Fibroblast of skin of left biceps (primary cell): Measurements from ENCODE around the gene TICAM1.

Experiments
- DNase-seq, 2 experiments: peaks; one replicate each; pipeline ENCODE4 v3.0.0-alpha.2; 2013; ENCODE audit warnings: low read depth in 2 of 2

The TICAM1 gene

GRCh38 chr19:4772566-4772965, 58.9 kb downstream of the TICAM1 start:
- DNase-seq = no peak

GRCh38 chr19:4768934-4769777, 62.4 kb downstream of the TICAM1 start:
- peak; percentile 58 to 61 for DNase-seq
